GM12875 (cell line): ENCODE data around the gene CERS1.

Source experiments
- H3K4me3 ChIP-seq: one replicate; pipeline ENCODE4 v1.5.1; 2011; ENCODE audit warnings: low read depth, low read length, control low read depth
- TF ChIP-seq, protein P1 (sequence below): IDR thresholded peaks from 2 replicates; pipeline ENCODE4 v1.5.1; 2011; ENCODE audit warnings: low read depth, mild to moderate bottlenecking, control low read depth, inconsistent platforms, low read length, moderate library complexity, borderline replicate concordance; ENCODE audit not compliant: insufficient read depth

CERS1 gene

DNA sequence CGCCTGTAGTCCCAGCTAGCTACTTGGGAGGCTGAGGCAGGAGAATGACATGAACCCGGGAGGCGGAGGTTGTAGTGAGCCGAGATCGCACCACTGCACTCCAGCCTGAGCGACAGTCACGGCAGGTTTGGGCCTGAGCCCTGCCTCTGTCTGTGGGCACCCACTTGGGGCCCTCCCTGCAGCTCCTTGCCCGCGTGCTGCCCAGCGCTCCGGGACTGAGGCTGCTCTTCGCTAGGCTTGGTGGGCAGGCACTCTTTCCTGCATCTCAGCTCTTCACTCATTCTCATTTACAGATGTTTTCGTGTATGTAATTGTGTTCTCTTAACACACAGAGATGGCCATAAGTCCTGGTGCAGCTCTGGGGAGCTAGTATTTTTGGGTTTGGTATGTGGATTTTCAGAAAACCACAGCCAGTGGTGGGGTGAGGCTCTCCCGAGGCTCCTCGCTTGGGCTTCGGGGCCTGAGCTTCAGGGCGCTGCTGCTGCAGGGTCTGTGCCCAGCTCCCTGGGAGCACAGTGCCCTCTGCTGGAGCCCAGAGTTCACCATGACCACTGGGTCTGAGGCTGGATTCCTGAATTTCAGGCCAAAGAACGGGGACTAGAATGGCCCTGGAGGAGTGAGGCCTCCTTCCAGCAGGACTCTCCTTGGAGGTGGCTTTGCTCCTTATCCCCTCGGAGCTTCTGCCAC is 49.0 kb downstream of the CERS1 start:
- H3K4me3 ChIP-seq: no peak overlapping the region
- TF ChIP-seq, protein P1, sequence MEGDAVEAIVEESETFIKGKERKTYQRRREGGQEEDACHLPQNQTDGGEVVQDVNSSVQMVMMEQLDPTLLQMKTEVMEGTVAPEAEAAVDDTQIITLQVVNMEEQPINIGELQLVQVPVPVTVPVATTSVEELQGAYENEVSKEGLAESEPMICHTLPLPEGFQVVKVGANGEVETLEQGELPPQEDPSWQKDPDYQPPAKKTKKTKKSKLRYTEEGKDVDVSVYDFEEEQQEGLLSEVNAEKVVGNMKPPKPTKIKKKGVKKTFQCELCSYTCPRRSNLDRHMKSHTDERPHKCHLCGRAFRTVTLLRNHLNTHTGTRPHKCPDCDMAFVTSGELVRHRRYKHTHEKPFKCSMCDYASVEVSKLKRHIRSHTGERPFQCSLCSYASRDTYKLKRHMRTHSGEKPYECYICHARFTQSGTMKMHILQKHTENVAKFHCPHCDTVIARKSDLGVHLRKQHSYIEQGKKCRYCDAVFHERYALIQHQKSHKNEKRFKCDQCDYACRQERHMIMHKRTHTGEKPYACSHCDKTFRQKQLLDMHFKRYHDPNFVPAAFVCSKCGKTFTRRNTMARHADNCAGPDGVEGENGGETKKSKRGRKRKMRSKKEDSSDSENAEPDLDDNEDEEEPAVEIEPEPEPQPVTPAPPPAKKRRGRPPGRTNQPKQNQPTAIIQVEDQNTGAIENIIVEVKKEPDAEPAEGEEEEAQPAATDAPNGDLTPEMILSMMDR: peak; percentile 88

GRCh38 chr19:18845961-18846360 is 50.0 kb downstream of the CERS1 start:
- TF ChIP-seq, protein P1: no peak
- no peak overlapping the region for H3K4me3 ChIP-seq

GRCh38 chr19:18844806-18845329 is 51.1 kb downstream of the CERS1 start:
- no peak overlapping the region for H3K4me3 ChIP-seq
- TF ChIP-seq, protein P1: no peak

DNA sequence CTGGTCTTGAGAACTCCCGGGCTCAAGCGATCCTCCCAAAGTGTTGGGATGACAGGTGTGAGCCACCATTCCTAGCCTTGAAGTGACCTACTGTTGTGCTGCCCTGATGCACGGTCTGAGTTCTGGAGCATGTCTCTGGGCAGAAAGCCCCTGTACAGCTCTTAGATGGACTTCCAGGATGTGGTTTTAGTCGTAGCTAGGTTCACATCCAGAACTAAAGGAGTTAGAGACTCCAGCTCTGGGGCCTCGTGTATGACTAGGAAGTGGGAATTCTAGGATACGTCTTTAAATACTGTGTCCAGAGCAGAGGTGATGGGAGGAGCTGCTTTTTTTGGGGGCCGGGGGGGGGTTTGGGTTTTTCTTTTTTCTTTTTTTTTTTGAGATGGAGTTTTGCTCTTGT is 52.0 kb downstream of the CERS1 start:
- TF ChIP-seq, protein P1: no peak
- no peak overlapping the region for H3K4me3 ChIP-seq

DNA sequence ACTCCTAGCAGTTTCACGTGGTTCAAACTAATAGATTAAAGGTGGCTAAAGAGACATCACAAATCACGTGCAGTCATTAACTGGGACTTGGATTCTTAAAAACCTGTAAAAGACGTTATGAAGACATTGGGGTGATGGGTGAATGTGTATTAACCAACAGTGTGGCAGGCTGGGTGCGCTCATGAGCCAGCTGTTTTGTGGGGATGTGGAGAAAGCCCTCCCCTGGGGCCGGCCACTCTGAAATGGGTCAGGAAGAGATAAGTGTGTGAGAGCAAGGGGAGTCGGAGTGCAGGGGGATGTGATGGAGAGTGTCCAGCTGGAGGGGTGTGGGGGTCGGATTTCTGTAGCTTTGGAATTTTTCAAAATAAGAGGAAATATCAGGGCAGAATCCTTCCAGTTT is 53.8 kb downstream of the CERS1 start:
- no peak overlapping the region for H3K4me3 ChIP-seq
- TF ChIP-seq, protein P1: no peak

DNA sequence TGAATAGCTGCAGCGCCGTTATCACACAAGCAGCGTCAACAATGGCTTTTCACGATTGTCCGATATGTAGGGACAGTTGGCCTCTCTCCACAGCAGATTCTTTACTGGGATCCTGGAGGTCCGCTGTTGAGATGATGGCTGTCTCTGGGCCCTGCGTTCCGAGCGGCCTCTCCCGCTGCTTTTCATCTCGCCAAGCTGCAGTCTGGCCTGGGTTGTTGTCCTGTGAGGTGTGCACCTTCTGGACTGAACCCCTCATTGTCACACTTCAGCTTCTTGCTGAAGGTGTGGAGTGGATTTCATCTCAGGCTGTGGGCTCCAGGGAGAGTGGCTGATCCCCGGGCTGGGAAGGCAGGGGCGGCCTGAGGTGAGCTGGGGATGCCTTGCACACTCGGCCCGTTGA is 54.6 kb downstream of the CERS1 start:
- H3K4me3 ChIP-seq: no peak overlapping the region
- TF ChIP-seq, protein P1: no peak
